Hematopoietic multipotent progenitor cell treated with erythropoietin and hydrocortisone succinate and interleukin-3 and kit ligand, for 4 days (in vitro differentiated cells): ENCODE data around the gene FBXO41.
A peak's percentile ranks its signal among the peaks of the same experiment; 100 is the strongest.

Experiments
- DNase-seq: peaks from one replicate; pipeline ENCODE4 v3.0.0-alpha.2; 2015

Gene FBXO41

GRCh38 chr2:73284296-73285158 is at the start of gene FBXO41:
Gene FBXO41, minus strand, starts transcription at chr2:73284478. Its CDS starts 14,848 bp downstream, at chr2:73269630.
- peak; percentile 84 for DNase-seq

- DNase-seq, result no peak
Observed at GRCh38 chr2:73334045-73334444, 49.8 kb upstream of the FBXO41 start.

- DNase-seq, result no peak
Observed at GRCh38 chr2:73333564-73333963, 49.3 kb upstream of the FBXO41 start.

- no peak for DNase-seq
Observed at GRCh38 chr2:73324126-73324725, 39.9 kb upstream of the FBXO41 start.

GRCh38 chr2:73323551-73323950 is 39.3 kb upstream of the FBXO41 start:
- DNase-seq, result no peak

GRCh38 chr2:73314441-73314840 is 30.2 kb upstream of the FBXO41 start:
- no peak for DNase-seq

- DNase-seq, result no peak
Observed at GRCh38 chr2:73307720-73308119, 23.4 kb upstream of the FBXO41 start.

GRCh38 chr2:73301636-73302035 is 17.4 kb upstream of the FBXO41 start:
- DNase-seq, result no peak

GRCh38 chr2:73300926-73301325 is 16.6 kb upstream of the FBXO41 start:
- no peak for DNase-seq

GRCh38 chr2:73297586-73297985 is 13.3 kb upstream of the FBXO41 start:
- no peak for DNase-seq

- DNase-seq, result no peak
Observed at GRCh38 chr2:73297151-73297559, 12.9 kb upstream of the FBXO41 start.

- no peak for DNase-seq
Observed at GRCh38 chr2:73295751-73296400, 11.6 kb upstream of the FBXO41 start.

- no peak for DNase-seq
Observed at GRCh38 chr2:73294239-73294638, 10.0 kb upstream of the FBXO41 start.

GRCh38 chr2:73293534-73294171 is 9.4 kb upstream of the FBXO41 start, which contains the start of gene EGR4:
Gene EGR4, minus strand, starts transcription at chr2:73293548. Its CDS starts 231 bp downstream, at chr2:73293317.
- peak; percentile 86 for DNase-seq

- DNase-seq, result peak; percentile 17
Observed at GRCh38 chr2:73292906-73293533, 8.7 kb upstream of the FBXO41 start.

GRCh38 chr2:73292316-73292905 is 8.1 kb upstream of the FBXO41 start:
- DNase-seq, result peak; percentile 10

- peak; percentile 33 for DNase-seq
Observed at GRCh38 chr2:73291461-73292315, 7.4 kb upstream of the FBXO41 start.

- DNase-seq, result peak; percentile 87
Observed at GRCh38 chr2:73291093-73291460, 6.8 kb upstream of the FBXO41 start.

GRCh38 chr2:73290049-73290839 is 6.0 kb upstream of the FBXO41 start:
- DNase-seq, result peak; percentile 77

- peak; percentile 49 for DNase-seq
Observed at GRCh38 chr2:73289304-73289703, 5.0 kb upstream of the FBXO41 start.
